Uterus (tissue), 4 donors: ENCODE measurements around the gene CIPC. TPM values are rescaled to one million over a fixed set of nuclear protein-coding genes. Genes with fewer than 3 reads are reported as not detected.

Source experiments
- DNase-seq, 2 donors: peaks; one replicate each; pipeline ENCODE4 v3.0.0-alpha.2; 2019 to 2020
- H3K27ac ChIP-seq, 2 donors: fragments of 200-600 bp; sonication (generic); 1 replicate in 1 of 2; 2 replicates in 1 of 2; pipeline ENCODE4 v1.5.1; 2016 to 2018
- H3K27me3 ChIP-seq, 2 donors: fragments of 200-600 bp; sonication (generic); one replicate each; pipeline ENCODE4 v1.5.1; 2018 to 2019; ENCODE audit warnings: control low read depth in 1 of 2
- H3K36me3 ChIP-seq, 2 donors: fragments of 200-600 bp; sonication (generic); one replicate each; pipeline ENCODE4 v1.5.1; 2019; ENCODE audit warnings: control low read depth in 1 of 2
- H3K4me1 ChIP-seq, 2 donors: fragments of 200-600 bp; sonication (generic); one replicate each; pipeline ENCODE4 v1.5.1; 2018 to 2019; ENCODE audit warnings: control low read depth in 1 of 2
- H3K4me3 ChIP-seq, 2 donors: fragments of 200-600 bp; sonication (generic); 1 replicate in 1 of 2; 2 replicates in 1 of 2; pipeline ENCODE4 v1.5.1; 2018 to 2019; ENCODE audit warnings: mild to moderate bottlenecking in 1 of 2
- H3K9me3 ChIP-seq, 2 donors: fragments of 200-600 bp; sonication (generic); one replicate each; pipeline ENCODE4 v1.5.1; 2019; ENCODE audit warnings: control low read depth in 1 of 2
- CTCF ChIP-seq, 4 experiments: fragments of 200-600 bp in 2 of 4; fragments of 450-650 bp in 2 of 4; sonication (generic) in 2 of 4; IDR thresholded peaks; one replicate each; pipeline ENCODE4 v1.5.1; 2016 to 2019; ENCODE audit warnings: antibody characterized with exemption in 4 of 4, mild to moderate bottlenecking in 2 of 4, moderate library complexity in 1 of 4
- POLR2A ChIP-seq, 2 donors: fragments of 450-650 bp; IDR thresholded peaks; one replicate each; pipeline ENCODE4 v1.6.1; 2016; ENCODE audit warnings: antibody characterized with exemption in 2 of 2, mild to moderate bottlenecking in 1 of 2, moderate library complexity in 1 of 2
- intact Hi-C: fragments of 100-400 bp; cut with DNase I; formaldehyde crosslinking; loops from one replicate; pipeline ENCODE4 v1.15.1; 2023; ENCODE audit warnings: low total_unique reads
- total RNA-seq, 4 donors: library from RNA; depleted of rRNA in 3 of 4; stranded (reverse); fragments of >200 nt in 3 of 4; gene quantifications; one replicate each; pipeline versions ENCODE4 v1.1.0 to v1.2.4, GENCODE V29; 2014 to 2023
- donor health status: DM: yes; HTN: yes; CAD: no.

The CIPC gene
- total RNA-seq, 4 donors from 2014 or later = 8.2 to 71.8 (median 28.1) TPM

DNA sequence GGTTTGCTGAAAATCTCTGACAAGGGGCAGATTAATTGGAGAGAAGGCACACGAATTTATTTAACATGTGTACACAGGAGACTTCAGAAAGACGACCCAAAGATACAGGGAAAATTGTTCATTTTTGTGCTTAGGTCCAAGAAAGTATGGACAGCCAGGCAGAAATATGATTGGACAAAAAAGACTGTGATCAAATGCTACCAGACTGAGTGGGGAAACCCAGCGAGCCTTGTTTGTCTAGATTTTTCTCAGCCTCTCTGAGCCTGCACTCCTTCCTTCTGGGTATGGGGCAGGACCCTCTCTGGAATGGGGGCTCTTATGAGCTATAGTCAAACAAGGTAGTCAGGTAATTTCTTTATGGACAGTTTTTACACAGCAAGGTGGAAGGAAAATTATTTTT, 10.4 kb upstream of the CIPC start:
- no peaks in the 10 kb centered on the region for H3K27me3 ChIP-seq
- DNase-seq = no peak
- no peaks in the 10 kb centered on the region for H3K9me3 ChIP-seq
- no peak for TF ChIP-seq POLR2A (IDR thresholded peaks at IDR 0.05)
- no peak for TF ChIP-seq CTCF (IDR thresholded peaks at IDR 0.05)
- H3K36me3 ChIP-seq = no peaks in the 10 kb centered on the region
- H3K4me1 ChIP-seq = no peaks in the 10 kb centered on the region
- intact Hi-C loops = no loop called here
- H3K4me3 ChIP-seq = no peak overlapping the region
- H3K27ac ChIP-seq = no peak overlapping the region

DNA sequence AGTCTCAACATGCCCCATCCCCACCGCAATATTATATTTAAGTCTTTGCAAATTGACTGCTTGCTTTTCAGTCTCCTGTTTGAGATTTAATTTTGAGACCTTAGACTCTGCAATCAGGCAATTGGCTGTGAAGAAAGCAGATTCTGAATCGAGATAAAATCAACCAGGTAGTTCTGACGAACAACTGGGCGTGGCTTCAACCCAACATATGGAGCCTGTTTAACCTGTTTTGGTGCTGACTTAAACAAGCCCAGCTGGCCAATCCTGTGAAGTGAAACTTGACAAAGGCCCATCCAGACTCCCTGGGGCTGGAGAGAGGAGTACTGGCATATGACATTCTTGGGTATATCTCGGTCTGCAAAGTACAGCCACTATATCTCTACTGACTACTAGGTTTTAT, 9.8 kb upstream of the CIPC start:
- H3K27ac ChIP-seq = no peak overlapping the region
- no peaks in the 10 kb centered on the region for H3K36me3 ChIP-seq
- no peaks in the 10 kb centered on the region for H3K9me3 ChIP-seq
- H3K27me3 ChIP-seq = no peaks in the 10 kb centered on the region
- no peak for DNase-seq
- H3K4me1 ChIP-seq = no peaks in the 10 kb centered on the region
- intact Hi-C loops = no loop called here
- TF ChIP-seq POLR2A (IDR thresholded peaks at IDR 0.05) (no peak), CTCF (IDR thresholded peaks at IDR 0.05) (no peak)
- H3K4me3 ChIP-seq = no peak overlapping the region

DNA sequence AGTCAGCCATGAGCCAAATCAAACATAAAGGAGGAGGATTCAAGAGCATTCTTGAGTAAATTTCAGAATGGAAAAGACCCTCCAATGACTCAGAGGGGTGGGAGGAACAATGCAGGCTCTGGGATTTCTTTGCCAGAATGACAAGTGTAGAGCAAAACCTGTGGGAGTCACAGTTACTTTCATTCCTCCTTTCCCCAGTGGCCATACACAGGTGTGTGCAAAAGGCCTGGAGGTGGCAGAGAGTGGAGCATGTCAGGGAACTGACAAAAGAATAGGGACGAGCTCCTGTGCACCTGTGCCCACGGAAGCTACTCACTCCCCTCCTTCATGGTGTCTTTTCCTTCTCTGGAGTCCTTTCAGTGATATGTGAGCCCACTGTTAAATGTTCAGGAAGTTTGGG, 9.4 kb upstream of the CIPC start:
- H3K27ac ChIP-seq = no peak overlapping the region
- no peaks in the 10 kb centered on the region for H3K9me3 ChIP-seq
- no peaks in the 10 kb centered on the region for H3K36me3 ChIP-seq
- no peaks in the 10 kb centered on the region for H3K27me3 ChIP-seq
- no peak for DNase-seq
- no peak overlapping the region for H3K4me3 ChIP-seq
- intact Hi-C loops = no loop called here
- no peaks in the 10 kb centered on the region for H3K4me1 ChIP-seq
- TF ChIP-seq POLR2A (IDR thresholded peaks at IDR 0.05) = no peak

DNA sequence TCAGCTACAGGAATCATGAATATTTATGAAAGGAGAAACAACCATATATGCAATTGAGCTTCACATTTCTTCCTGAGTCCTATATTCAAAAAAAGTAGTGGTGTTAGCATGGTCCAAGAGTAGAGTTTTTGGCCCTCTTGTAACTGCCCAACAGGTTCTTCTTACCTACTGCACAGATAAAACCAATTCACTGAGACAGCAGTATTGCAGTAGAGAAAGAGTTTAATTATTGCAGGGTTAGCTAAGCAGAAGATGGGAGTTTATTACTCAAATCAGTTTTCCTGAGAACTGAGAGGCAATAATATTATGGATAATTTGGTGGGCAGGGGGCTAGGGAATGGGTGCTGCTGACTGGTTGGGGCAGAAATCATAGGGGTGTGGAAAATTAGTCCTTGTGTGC, 6.5 kb upstream of the CIPC start:
- H3K4me3 ChIP-seq = no peak overlapping the region
- H3K9me3 ChIP-seq = no peaks in the 10 kb centered on the region
- H3K4me1 ChIP-seq = no peaks in the 10 kb centered on the region
- intact Hi-C loops = no loop called here
- H3K27me3 ChIP-seq = no peaks in the 10 kb centered on the region
- no peak for TF ChIP-seq CTCF (IDR thresholded peaks at IDR 0.05)
- H3K27ac ChIP-seq = no peak overlapping the region
- no peaks in the 10 kb centered on the region for H3K36me3 ChIP-seq
- DNase-seq = no peak

DNA sequence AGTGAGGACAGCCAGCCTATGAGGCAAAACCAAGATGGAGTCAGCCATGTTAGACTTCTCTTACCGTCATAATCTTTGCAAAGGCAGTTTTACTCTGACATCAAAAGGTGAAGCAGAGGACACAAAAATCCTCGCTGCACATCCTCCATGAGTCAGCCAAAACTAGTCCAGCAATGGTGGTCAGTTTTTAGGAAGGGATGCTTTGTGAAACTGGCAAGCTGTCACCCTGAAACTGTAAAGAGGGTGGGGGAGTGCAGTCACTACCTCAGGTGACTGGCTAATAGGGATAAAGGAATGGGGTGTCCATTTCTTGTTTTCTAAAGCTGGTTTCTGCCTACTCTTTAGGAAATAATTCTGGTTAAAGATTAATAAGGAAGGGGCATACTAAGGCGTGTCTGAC, 5.4 kb upstream of the CIPC start:
- Histone ChIP-seq H3K4me3 (no peak overlapping the region), H3K4me1 (no peaks in the 10 kb centered on the region), H3K27me3 (no peaks in the 10 kb centered on the region), H3K36me3 (no peaks in the 10 kb centered on the region), H3K9me3 (no peaks in the 10 kb centered on the region), H3K27ac (no peak overlapping the region)
- no peak for DNase-seq
- intact Hi-C loops = no loop called here
- no peak for TF ChIP-seq POLR2A (IDR thresholded peaks at IDR 0.05)
- TF ChIP-seq CTCF (IDR thresholded peaks at IDR 0.05) = no peak

DNA sequence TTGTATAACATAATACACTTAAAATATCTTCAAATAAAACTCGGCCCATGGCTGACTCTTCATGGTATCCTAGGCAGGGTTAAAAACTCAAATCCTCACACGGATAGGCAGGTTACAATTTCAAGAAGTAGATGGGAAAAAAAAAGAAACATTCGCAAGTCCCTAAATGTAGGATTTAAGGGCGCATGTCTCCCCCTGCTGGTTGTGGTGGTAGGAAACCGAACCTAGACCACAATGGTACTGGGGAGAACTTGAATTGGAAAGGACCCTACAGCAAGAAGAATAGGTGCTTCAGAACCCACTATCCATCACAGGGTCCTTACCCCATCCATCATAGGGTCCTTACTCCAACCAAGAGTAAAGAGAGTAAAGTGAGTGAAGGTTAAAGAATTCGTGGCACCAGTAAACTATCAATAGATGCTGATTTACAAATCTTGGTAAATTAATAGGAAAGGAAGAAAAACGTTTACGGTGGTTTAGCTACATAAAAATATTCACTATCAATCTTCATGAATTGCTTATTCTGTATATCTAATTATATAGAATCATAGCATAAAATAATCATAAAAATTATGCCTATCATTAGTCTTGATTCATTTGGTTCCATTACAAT, 3.3 kb upstream of the CIPC start:
- intact Hi-C loops = no loop called here
- DNase-seq = peak; percentile 75 to 85
- H3K9me3 ChIP-seq = no peaks in the 10 kb centered on the region
- H3K36me3 ChIP-seq = no peaks in the 10 kb centered on the region
- H3K27me3 ChIP-seq = no peaks in the 10 kb centered on the region
- H3K4me1 ChIP-seq = peaks cover 0 to 3% of the 10 kb centered on the region in 2 donors
- TF ChIP-seq POLR2A (IDR thresholded peaks at IDR 0.05) (no peak), CTCF (IDR thresholded peaks at IDR 0.05) (peak; percentile 74 to 77 (median 75))
- H3K27ac ChIP-seq = peak overlapping the region in 1 of 2 donors; percentile 23
- H3K4me3 ChIP-seq = no peak overlapping the region
